DMS53 (cell line): Measurements from ENCODE around the gene PTF1A.
"Not testable (repeated sequence)": the region's sequence is repeated elsewhere in the genome, so short reads cannot be mapped to it uniquely, and the experiment has no call there.

ENCODE experiments used
- DNase-seq: peaks from one replicate; lab custom pipeline; 2025; lab: John Stamatoyannopoulos, UW

The PTF1A gene

GRCh38 chr10:23203369-23204325 is 11.5 kb downstream of the PTF1A start:
- DNase-seq, result no peak

GRCh38 chr10:23204773-23205172 is 12.7 kb downstream of the PTF1A start:
- no peak for DNase-seq

DNA sequence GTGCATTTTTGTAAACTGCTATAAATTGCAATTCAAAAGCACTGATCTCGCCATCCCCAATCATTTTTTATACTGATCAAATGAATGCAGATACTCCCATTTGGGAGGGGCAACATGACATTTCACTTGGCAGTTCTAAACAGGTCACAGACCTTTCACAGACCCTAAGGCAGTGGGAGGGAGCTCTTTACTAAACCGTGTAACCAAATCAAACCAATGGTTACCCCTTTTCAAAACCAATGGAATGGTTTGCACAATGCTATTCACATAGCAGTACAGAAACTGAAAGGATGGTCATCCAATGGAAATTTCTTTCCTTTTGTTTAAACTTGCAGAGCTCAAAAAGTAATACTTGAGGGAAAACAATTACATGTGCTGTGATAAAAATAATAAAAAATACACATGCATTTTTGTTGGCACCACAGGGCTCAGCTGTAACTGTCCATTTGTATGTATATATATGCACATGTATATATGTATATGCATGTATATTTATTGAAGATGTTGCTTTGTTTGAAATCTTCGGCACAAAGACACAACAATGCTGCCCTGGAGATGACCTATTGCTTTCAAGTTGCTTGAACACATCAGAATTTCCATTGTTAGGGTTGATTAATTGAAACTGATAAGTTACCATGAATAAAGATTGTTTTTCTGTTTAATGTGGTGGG is 14.0 kb downstream of the PTF1A start:
- no peak for DNase-seq

DNA sequence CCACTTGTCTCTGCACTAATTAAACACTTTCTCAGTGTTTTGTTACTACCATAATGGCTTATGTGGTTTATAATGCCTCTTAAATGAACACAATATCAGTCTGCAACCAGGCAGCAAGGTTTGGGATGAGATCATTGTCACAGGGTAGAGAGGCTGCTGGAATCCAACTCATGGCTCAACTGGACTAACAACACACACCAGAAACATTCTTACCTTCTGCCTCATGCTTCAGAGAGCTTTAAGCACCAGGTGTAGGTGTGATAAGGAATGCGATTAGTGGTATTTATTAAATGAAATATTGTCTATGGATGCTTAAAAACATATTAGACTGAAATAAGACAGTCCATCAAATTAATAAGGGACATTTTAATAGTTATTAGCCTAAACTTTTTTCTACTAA is 25.4 kb downstream of the PTF1A start:
- no peak for DNase-seq

DNA sequence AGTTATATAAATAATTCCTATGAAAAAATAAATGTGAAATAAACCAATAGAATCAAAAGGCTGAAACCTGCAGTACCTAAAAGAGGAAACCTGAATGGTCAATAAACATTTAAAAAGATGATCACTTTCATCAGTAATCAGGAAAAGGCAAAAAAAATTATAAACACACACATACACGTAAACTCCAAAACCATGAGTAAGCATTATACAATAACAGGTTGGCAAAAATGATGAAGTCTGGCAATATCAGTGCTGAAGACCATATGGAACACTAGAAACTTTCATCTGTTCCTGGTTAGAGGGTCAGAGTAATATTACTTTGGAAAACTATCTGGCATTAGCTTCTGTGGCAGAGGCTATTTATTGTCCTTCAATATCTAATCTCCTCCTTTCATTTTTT is 38.5 kb downstream of the PTF1A start:
- DNase-seq, result no peak

DNA sequence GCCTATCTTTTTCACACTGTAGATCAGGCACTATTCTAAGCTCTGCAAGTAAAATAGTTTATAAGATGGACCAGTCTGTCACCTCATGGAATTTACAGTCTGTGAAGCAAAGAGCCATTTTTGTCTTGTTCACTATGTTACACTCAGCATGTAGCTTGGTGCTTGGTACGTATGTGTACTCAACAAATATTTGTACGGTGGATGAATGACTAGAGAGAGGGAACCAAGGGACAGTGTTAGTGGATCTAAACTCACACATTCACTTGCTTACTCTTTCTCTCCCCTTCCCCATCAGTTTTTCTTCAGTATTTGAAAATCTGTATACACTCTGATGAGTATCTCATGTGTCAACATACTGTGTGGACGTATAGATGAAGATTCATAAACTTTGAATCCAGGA is 45.9 kb downstream of the PTF1A start:
- DNase-seq, result peak; percentile 86

GRCh38 chr10:23241779-23242178 is 49.7 kb downstream of the PTF1A start:
- DNase-seq, result not testable (repeated sequence)
